Renal cortex interstitium (tissue), 11 donors: Measurements from ENCODE around the gene IRGQ. TPM values are rescaled to one million over a fixed set of nuclear protein-coding genes. Genes with fewer than 3 reads are reported as not detected.
"Not testable (repeated sequence)": the region's sequence is repeated elsewhere in the genome, so short reads cannot be mapped to it uniquely, and the experiment has no call there.

ENCODE experiments used
- DNase-seq, 11 donors: peaks; one replicate each; pipeline ENCODE4 v3.0.0-alpha.2; 2013; ENCODE audit warnings: low read depth in 9 of 11, low spot score in 4 of 11; ENCODE audit errors: extremely low read depth in 1 of 11
- polyA plus RNA-seq, 3 donors: library from polyadenylated mRNA; unstranded; fragments of 120-200 nt; gene quantifications; one replicate each; pipeline ENCODE4 v1.2.1, GENCODE V29; 2013; ENCODE audit not compliant: insufficient read length in 3 of 3

IRGQ gene
- polyA plus RNA-seq, 3 donors = 15.8 to 19.8 (median 16.2) TPM

- DNase-seq = no peak
Measured at GRCh38 chr19:43561139-43561970, 34.6 kb downstream of the IRGQ start.

- no peak for DNase-seq
Measured at GRCh38 chr19:43560687-43561086, 35.2 kb downstream of the IRGQ start.

- DNase-seq = peak in 7 of 11 donors; percentile 21 to 65 (median 48)
Measured at GRCh38 chr19:43555185-43555770, 40.7 kb downstream of the IRGQ start.

- no peak for DNase-seq
Measured at GRCh38 chr19:43554317-43554895, 41.5 kb downstream of the IRGQ start.

- no peak for DNase-seq
Measured at GRCh38 chr19:43553656-43554055, 42.3 kb downstream of the IRGQ start.

DNA sequence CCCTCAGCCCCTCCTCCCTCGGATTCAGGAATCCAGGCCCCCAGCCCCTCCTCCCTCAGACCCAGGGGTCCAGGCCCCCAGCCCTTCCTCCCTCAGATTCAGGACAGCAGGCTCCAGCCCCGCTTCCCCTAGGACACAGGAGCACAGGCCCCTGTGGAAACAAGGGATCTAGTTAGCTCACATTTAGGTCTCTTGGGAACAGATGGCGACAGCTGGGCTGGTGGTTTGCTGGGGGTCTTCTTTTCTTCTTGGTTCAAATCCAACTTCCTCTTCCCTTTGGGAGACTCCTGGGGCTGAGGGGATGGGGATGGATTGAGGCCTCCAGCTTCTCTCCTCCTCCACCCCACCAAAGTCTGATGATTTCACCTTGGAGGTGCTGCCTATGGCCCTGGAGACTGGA, 43.3 kb downstream of the IRGQ start:
- DNase-seq = no peak

DNA sequence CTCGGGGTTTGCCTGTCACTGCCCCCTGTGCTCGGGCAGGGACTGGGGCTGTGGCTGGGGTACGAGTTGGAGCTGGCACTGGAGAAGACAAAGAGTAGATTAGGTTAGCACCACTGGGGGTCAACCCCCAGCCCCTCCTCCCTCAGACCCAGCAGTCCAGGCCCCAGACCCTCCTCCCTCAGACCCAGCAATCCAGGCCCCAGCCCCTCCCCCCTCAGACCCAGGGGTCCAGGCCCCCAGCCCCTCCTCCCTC, 43.8 kb downstream of the IRGQ start:
- no peak for DNase-seq

- no peak for DNase-seq
Measured at GRCh38 chr19:43551399-43552197, 44.3 kb downstream of the IRGQ start.

GRCh38 chr19:43548706-43549105, 47.2 kb downstream of the IRGQ start:
- no peak for DNase-seq

- DNase-seq = not testable (repeated sequence)
Measured at GRCh38 chr19:43547926-43548325, 48.0 kb downstream of the IRGQ start.

GRCh38 chr19:43546581-43546980, 49.4 kb downstream of the IRGQ start:
- DNase-seq = no peak

- no peak for DNase-seq
Measured at GRCh38 chr19:43545981-43546380, 50.0 kb downstream of the IRGQ start.

DNA sequence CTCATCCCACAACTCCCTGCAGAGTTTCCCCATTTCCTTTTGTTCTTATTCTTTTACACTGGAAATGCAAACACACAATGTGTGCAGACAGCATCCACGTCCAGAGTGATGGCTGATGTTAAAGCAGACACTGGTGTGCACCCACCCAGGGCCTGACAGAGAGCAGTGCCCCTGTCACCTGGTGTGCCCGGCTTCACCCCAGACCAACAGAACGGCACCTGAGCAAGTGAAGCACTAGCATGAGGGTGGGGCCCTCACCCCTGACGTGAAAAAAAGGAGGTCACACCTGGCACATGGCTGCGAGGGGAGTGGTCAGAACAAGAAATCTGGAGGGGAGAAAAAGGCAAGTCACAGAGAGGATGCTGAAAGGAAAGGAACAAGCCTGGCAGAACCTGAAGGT, 50.7 kb downstream of the IRGQ start:
- DNase-seq = no peak

- no peak for DNase-seq
Measured at GRCh38 chr19:43544077-43544476, 51.9 kb downstream of the IRGQ start.

- no peak for DNase-seq
Measured at GRCh38 chr19:43541920-43542650, 53.8 kb downstream of the IRGQ start.

GRCh38 chr19:43540381-43540780, 55.6 kb downstream of the IRGQ start:
- no peak for DNase-seq

DNA sequence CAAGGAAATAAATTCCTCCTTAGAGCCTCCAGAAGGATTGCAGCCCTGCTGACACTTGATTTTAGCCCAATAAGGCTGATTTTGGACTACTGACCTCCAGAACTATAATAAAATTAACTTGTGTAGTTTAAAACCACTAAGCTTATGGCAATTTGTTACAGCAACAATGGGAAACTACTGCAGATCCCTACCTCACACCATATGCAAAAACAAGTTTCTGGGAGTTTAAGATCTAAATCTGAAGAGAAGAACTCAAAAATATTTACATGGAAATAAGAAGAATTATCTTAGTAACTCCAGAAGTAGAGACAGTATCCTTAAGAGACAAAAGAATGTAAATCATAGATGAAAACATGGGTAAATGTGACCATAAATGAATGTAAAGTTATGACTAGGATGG, 57.0 kb downstream of the IRGQ start:
- DNase-seq = no peak

GRCh38 chr19:43534816-43535761, 60.8 kb downstream of the IRGQ start:
- peak in 3 of 11 donors; percentile 53 to 75 (median 62) for DNase-seq
